ENCODE data around the gene ABCB11.
"Not testable (repeated sequence)": the region's sequence is repeated elsewhere in the genome, so short reads cannot be mapped to it uniquely, and the experiment has no call there.

Gene ABCB11

GRCh38 chr2:169041594-169041993 is 10.5 kb upstream of the ABCB11 start:
- no peak for DNase-seq

- DNase-seq, result no peak
These were observed 8.6 kb upstream of the ABCB11 start for GRCh38 chr2:169039702-169040101.

GRCh38 chr2:169038338-169038757 is 7.2 kb upstream of the ABCB11 start:
- peak in 1 of 2 donors; percentile 7 for DNase-seq

GRCh38 chr2:169036736-169037440 is 5.8 kb upstream of the ABCB11 start:
- peak in 1 of 2 donors; percentile 13 for DNase-seq

GRCh38 chr2:169035887-169036286 is 4.8 kb upstream of the ABCB11 start:
- DNase-seq, result no peak

GRCh38 chr2:169034984-169035544 is 3.9 kb upstream of the ABCB11 start:
- DNase-seq, result no peak

- no peak for DNase-seq
These were observed 3.1 kb upstream of the ABCB11 start for GRCh38 chr2:169034256-169034655.

- DNase-seq, result no peak
These were observed 1.8 kb downstream of the ABCB11 start for GRCh38 chr2:169029341-169029740.

- DNase-seq, result no peak
These were observed 3.9 kb downstream of the ABCB11 start for GRCh38 chr2:169027234-169027633.

GRCh38 chr2:169026056-169026455 is 5.1 kb downstream of the ABCB11 start:
- DNase-seq, result no peak

- no peak for DNase-seq
These were observed 8.0 kb downstream of the ABCB11 start for GRCh38 chr2:169023161-169023560.

GRCh38 chr2:169018390-169018789 is 12.7 kb downstream of the ABCB11 start:
- no peak for DNase-seq

- no peak for DNase-seq
These were observed 15.2 kb downstream of the ABCB11 start for GRCh38 chr2:169015943-169016342.

- DNase-seq, result no peak
These were observed 16.3 kb downstream of the ABCB11 start for GRCh38 chr2:169014780-169015179.

GRCh38 chr2:169013628-169014026 is 17.5 kb downstream of the ABCB11 start:
- no peak for DNase-seq

GRCh38 chr2:169012812-169013627 is 18.1 kb downstream of the ABCB11 start:
- DNase-seq, result no peak

GRCh38 chr2:169012191-169012792 is 18.8 kb downstream of the ABCB11 start:
- not testable (repeated sequence) for DNase-seq

- no peak for DNase-seq
These were observed 19.4 kb downstream of the ABCB11 start for GRCh38 chr2:169011698-169012097.

- no peak for DNase-seq
These were observed 20.3 kb downstream of the ABCB11 start for GRCh38 chr2:169010633-169011460.

- no peak for DNase-seq
These were observed 21.1 kb downstream of the ABCB11 start for GRCh38 chr2:169009865-169010579.

GRCh38 chr2:169007941-169008340 is 23.2 kb downstream of the ABCB11 start:
- DNase-seq, result no peak

GRCh38 chr2:169007356-169007755 is 23.8 kb downstream of the ABCB11 start:
- DNase-seq, result no peak
